Smooth muscle cell (in vitro differentiated cells): ENCODE data around the gene DZIP3. TPM values are rescaled to one million over a fixed set of nuclear protein-coding genes. Genes with fewer than 3 reads are reported as not detected.

Experiments used
- DNase-seq: peaks from one replicate; lab custom pipeline; 2025; ENCODE audit not compliant: unreplicated experiment; lab: John Stamatoyannopoulos, UW
- H2AFZ ChIP-seq: fragments of 200-600 bp; sonication (generic); 2 replicates; pipeline ENCODE4 v1.6.0; 2016; ENCODE audit warnings: antibody characterized with exemption, low read depth, mild to moderate bottlenecking
- H3F3A ChIP-seq: fragments of 200-600 bp; sonication (generic); 2 replicates; pipeline ENCODE4 v1.6.0; 2017; ENCODE audit warnings: antibody characterized with exemption, low read depth
- H3K27ac ChIP-seq: fragments of 200-600 bp; sonication (generic); 2 replicates; pipeline ENCODE4 v1.5.1; 2016; ENCODE audit warnings: low read depth, mild to moderate bottlenecking
- H3K27me3 ChIP-seq: fragments of 200-600 bp; sonication (generic); 2 replicates; pipeline ENCODE4 v1.6.1; 2016; ENCODE audit warnings: low read depth, mild to moderate bottlenecking
- H3K36me3 ChIP-seq: fragments of 200-600 bp; sonication (generic); 2 replicates; pipeline ENCODE4 v1.5.1; 2016; ENCODE audit warnings: low read depth
- H3K4me1 ChIP-seq: fragments of 200-600 bp; sonication (generic); 2 replicates; pipeline ENCODE4 v1.5.1; 2016; ENCODE audit warnings: low read depth
- H3K4me2 ChIP-seq: fragments of 200-600 bp; sonication (generic); 2 replicates; pipeline ENCODE4 v1.6.0; 2016; ENCODE audit warnings: mild to moderate bottlenecking
- H3K4me3 ChIP-seq: fragments of 200-600 bp; sonication (generic); 2 replicates; pipeline ENCODE4 v1.5.1; 2016; ENCODE audit warnings: mild to moderate bottlenecking
- H3K79me2 ChIP-seq: fragments of 200-600 bp; sonication (generic); 2 replicates; pipeline ENCODE4 v1.6.0; 2016; ENCODE audit warnings: low read depth, mild to moderate bottlenecking
- H3K9ac ChIP-seq: fragments of 200-600 bp; sonication (generic); 2 replicates; pipeline ENCODE4 v1.6.0; 2016; ENCODE audit warnings: low read depth
- H3K9me3 ChIP-seq: fragments of 200-600 bp; sonication (generic); replicated peaks from 2 replicates; pipeline ENCODE4 v1.5.1; 2016; ENCODE audit warnings: low read depth
- H4K20me1 ChIP-seq: fragments of 200-600 bp; sonication (generic); 2 replicates; pipeline ENCODE4 v1.6.0; 2016; ENCODE audit warnings: low read depth
- CTCF ChIP-seq: fragments of 200-600 bp; sonication (generic); IDR thresholded peaks from 2 replicates; pipeline ENCODE4 v1.5.1; 2017; ENCODE audit warnings: borderline replicate concordance, mild to moderate bottlenecking, antibody characterized with exemption; ENCODE audit not compliant: insufficient read depth, poor library complexity, severe bottlenecking
- WGBS: methylation state at CpG from one replicate; pipeline ENCODE4 v1.1.7; 2016; ENCODE audit warnings: low lambda C conversion rate; 5-methylcytosine and 5-hydroxymethylcytosine counted together
- polyA plus RNA-seq: library from polyadenylated mRNA; unstranded; fragments of >200 nt; fragmentation: Nextera tagmentation; extraction: Ambion mirVana; gene quantifications from 2 replicates; pipeline ENCODE4 v1.2.1, GENCODE V29; 2016
- small RNA-seq: library from RNA; depleted of rRNA; stranded (forward); fragments of <200 nt; gene quantifications from one replicate; pipeline ENCODE3, GENCODE V24; 2014
- total RNA-seq: library from RNA; depleted of rRNA; stranded (reverse); fragments of >200 nt; gene quantifications from 2 replicates; pipeline ENCODE4 v1.2.3, GENCODE V29; 2014

The DZIP3 gene
- total and polyA plus RNA-seq, 2 experiments from 2014 or later: 6.2 to 13.8 TPM

GRCh38 chr3:108728934-108729333 is 139.4 kb downstream of the DZIP3 start:
- no peak for DNase-seq
- H2AFZ ChIP-seq: no peak overlapping the region
- 73% methylated on average over 1 of the region's 1 CpG for WGBS

GRCh38 chr3:108736821-108737220 is 147.3 kb downstream of the DZIP3 start:
- no peaks in the 10 kb centered on the region for H3F3A ChIP-seq
- H3K79me2 ChIP-seq: no peaks in the 10 kb centered on the region
- DNase-seq: no peak
- H3K27me3 ChIP-seq: no peaks in the 10 kb centered on the region
- H3K27ac ChIP-seq: no peak overlapping the region
- 85% methylated on average over 6 of the region's 6 CpGs for WGBS
- no peaks in the 10 kb centered on the region for H3K36me3 ChIP-seq
- TF ChIP-seq CTCF: no peak
- no peaks in the 10 kb centered on the region for H3K4me1 ChIP-seq
- H4K20me1 ChIP-seq: no peaks in the 10 kb centered on the region
- H2AFZ ChIP-seq: no peak overlapping the region
- no peak overlapping the region for H3K4me3 ChIP-seq
- no peaks in the 10 kb centered on the region for H3K9me3 ChIP-seq
- no peak overlapping the region for H3K4me2 ChIP-seq
- no peak overlapping the region for H3K9ac ChIP-seq

More at GRCh38 chr3:108728934-108729333, 139.4 kb downstream of the DZIP3 start:
- no peaks in the 10 kb centered on the region for H4K20me1 ChIP-seq
- peaks cover 7% of the 10 kb centered on the region for H3K27me3 ChIP-seq
- H3K36me3 ChIP-seq: no peaks in the 10 kb centered on the region
- no peak overlapping the region for H3K9ac ChIP-seq
- H3K9me3 ChIP-seq: no peaks in the 10 kb centered on the region
- H3K79me2 ChIP-seq: no peaks in the 10 kb centered on the region
- no peak for TF ChIP-seq CTCF
- H3K4me2 ChIP-seq: no peak overlapping the region
- H3K4me1 ChIP-seq: no peaks in the 10 kb centered on the region
- H3K4me3 ChIP-seq: no peak overlapping the region
- H3K27ac ChIP-seq: no peak overlapping the region
- H3F3A ChIP-seq: no peaks in the 10 kb centered on the region

GRCh38 chr3:108742929-108743328 is 153.4 kb downstream of the DZIP3 start:
- Histone ChIP-seq H4K20me1 (no peaks in the 10 kb centered on the region), H3F3A (no peaks in the 10 kb centered on the region), H3K36me3 (no peaks in the 10 kb centered on the region), H3K79me2 (no peaks in the 10 kb centered on the region), H3K9me3 (no peaks in the 10 kb centered on the region), H3K27me3 (no peaks in the 10 kb centered on the region), H3K4me3 (no peak overlapping the region), H3K4me2 (no peak overlapping the region), H2AFZ (no peak overlapping the region), H3K27ac (no peak overlapping the region), H3K4me1 (no peaks in the 10 kb centered on the region), H3K9ac (no peak overlapping the region)
- no peak for TF ChIP-seq CTCF
- WGBS: 94% methylated on average over 1 of the region's 1 CpG
- DNase-seq: no peak

Small RNA genes within 50 kb of the gene (small RNA-seq; reads per million reads assigned to genes)
- not detected for gene AC092185.1
- gene RF00156: not detected

Other genes starting within 250 kb of the DZIP3 start
- gene MYH15, start 79.1 kb upstream of the DZIP3 start, total RNA-seq: 0.18 TPM in 1 of 2 replicates, not detected in the other
- gene MYH15, start 79.1 kb upstream of the DZIP3 start, polyA plus RNA-seq: not detected in 2 replicates
- gene CIP2A, start 284 bp upstream of the DZIP3 start, total RNA-seq: 5.9 and 7.4 TPM in 2 replicates
- gene CIP2A, start 284 bp upstream of the DZIP3 start, polyA plus RNA-seq: 3.3 and 4.3 TPM in 2 replicates
- gene RETNLB, start 167.7 kb downstream of the DZIP3 start, total RNA-seq: not detected in 2 replicates
- gene RETNLB, start 167.7 kb downstream of the DZIP3 start, polyA plus RNA-seq: not detected in 2 replicates
- gene TRAT1, start 233.1 kb downstream of the DZIP3 start, total RNA-seq: not detected in 2 replicates
- not detected in 2 replicates for gene TRAT1, start 233.1 kb downstream of the DZIP3 start, polyA plus RNA-seq